Measurements from ENCODE around the gene FNTB.

FNTB gene

GRCh38 chr14:65070471-65070976 is 83.8 kb downstream of the FNTB start:
- H3K4me1 ChIP-seq (ENCODE audit: insufficient read depth, low read length): no peaks in the 10 kb centered on the region
- H4K20me1 ChIP-seq (ENCODE audit: insufficient read depth, low read length): peaks cover 23% of the 10 kb centered on the region
- no peak overlapping the region for H3K9ac ChIP-seq (ENCODE audit: low read depth, low read length)
- H3K79me2 ChIP-seq (ENCODE audit: insufficient read depth, low read length): no peaks in the 10 kb centered on the region
- H3K4me3 ChIP-seq (ENCODE audit: low read depth in 1 of 2, low read length in 2 of 2): no peak overlapping the region
- no peaks in the 10 kb centered on the region for H3K27me3 ChIP-seq (ENCODE audit: insufficient read depth, low read length, poor library complexity)
- no peak overlapping the region for H2AFZ ChIP-seq (ENCODE audit: low read depth, low read length)
- H3K4me2 ChIP-seq (ENCODE audit: insufficient read depth, low read length): no peak overlapping the region
- no peak for DNase-seq
- no peak for ATAC-seq (ENCODE audit: insufficient read depth, low read depth)
- H3K36me3 ChIP-seq (ENCODE audit: insufficient read depth, low read length): peaks cover 77% of the 10 kb centered on the region
- H3K27ac ChIP-seq (ENCODE audit: low read length): no peak overlapping the region
- no peaks in the 10 kb centered on the region for H3K9me3 ChIP-seq (ENCODE audit: insufficient read depth, low read length, severe bottlenecking)
- no peak for TF ChIP-seq EZH2 (IDR thresholded peaks at IDR 0.05; ENCODE audit: borderline replicate concordance, low read depth, low read length, severe bottlenecking)
- no peak for TF ChIP-seq CTCF (IDR thresholded peaks at IDR 0.05; ENCODE audit: borderline replicate concordance, extremely low read depth, low read length, poor library complexity, severe bottlenecking)

GRCh38 chr14:65071544-65071943 is 84.8 kb downstream of the FNTB start:
- no peak for DNase-seq

GRCh38 chr14:65072256-65072655 is 85.6 kb downstream of the FNTB start:
- H3K36me3 ChIP-seq (ENCODE audit: insufficient read depth, low read length): peaks cover 82% of the 10 kb centered on the region
- H3K9me3 ChIP-seq (ENCODE audit: insufficient read depth, low read length, severe bottlenecking): no peaks in the 10 kb centered on the region
- H3K79me2 ChIP-seq (ENCODE audit: insufficient read depth, low read length): peaks cover 3% of the 10 kb centered on the region
- H3K27ac ChIP-seq (ENCODE audit: low read length): no peak overlapping the region
- no peaks in the 10 kb centered on the region for H3K4me1 ChIP-seq (ENCODE audit: insufficient read depth, low read length)
- no peaks in the 10 kb centered on the region for H3K27me3 ChIP-seq (ENCODE audit: insufficient read depth, low read length, poor library complexity)
- no peak overlapping the region for H3K9ac ChIP-seq (ENCODE audit: low read depth, low read length)
- DNase-seq (no peak), ATAC-seq (ENCODE audit: insufficient read depth, low read depth) (no peak)
- no peak overlapping the region for H2AFZ ChIP-seq (ENCODE audit: low read depth, low read length)
- no peak overlapping the region for H3K4me2 ChIP-seq (ENCODE audit: insufficient read depth, low read length)
- TF ChIP-seq CTCF (IDR thresholded peaks at IDR 0.05; ENCODE audit: borderline replicate concordance, extremely low read depth, low read length, poor library complexity, severe bottlenecking) (no peak), EZH2 (IDR thresholded peaks at IDR 0.05; ENCODE audit: borderline replicate concordance, low read depth, low read length, severe bottlenecking) (no peak)
- H3K4me3 ChIP-seq (ENCODE audit: low read depth in 1 of 2, low read length in 2 of 2): no peak overlapping the region
- H4K20me1 ChIP-seq (ENCODE audit: insufficient read depth, low read length): peaks cover 28% of the 10 kb centered on the region

More at GRCh38 chr14:65071544-65071943, 84.8 kb downstream of the FNTB start:
- Histone ChIP-seq H3K9me3 (ENCODE audit: insufficient read depth, low read length, severe bottlenecking) (no peaks in the 10 kb centered on the region), H3K36me3 (ENCODE audit: insufficient read depth, low read length) (peaks cover 76% of the 10 kb centered on the region), H4K20me1 (ENCODE audit: insufficient read depth, low read length) (peaks cover 23% of the 10 kb centered on the region), H2AFZ (ENCODE audit: low read depth, low read length) (no peak overlapping the region), H3K9ac (ENCODE audit: low read depth, low read length) (no peak overlapping the region), H3K79me2 (ENCODE audit: insufficient read depth, low read length) (no peaks in the 10 kb centered on the region; the same call in 1 of the 2 replicates), H3K4me1 (ENCODE audit: insufficient read depth, low read length) (no peaks in the 10 kb centered on the region), H3K4me3 (ENCODE audit: low read depth in 1 of 2, low read length in 2 of 2) (no peak overlapping the region), H3K4me2 (ENCODE audit: insufficient read depth, low read length) (no peak overlapping the region), H3K27me3 (ENCODE audit: insufficient read depth, low read length, poor library complexity) (no peaks in the 10 kb centered on the region), H3K27ac (ENCODE audit: low read length) (no peak overlapping the region)
- no peak for TF ChIP-seq EZH2 (IDR thresholded peaks at IDR 0.05; ENCODE audit: borderline replicate concordance, low read depth, low read length, severe bottlenecking)
- no peak for TF ChIP-seq CTCF (IDR thresholded peaks at IDR 0.05; ENCODE audit: borderline replicate concordance, extremely low read depth, low read length, poor library complexity, severe bottlenecking)
- no peak for ATAC-seq (ENCODE audit: insufficient read depth, low read depth)

Measured in DND-41 (cell line).